Renal pelvis (tissue), 4 donors: ENCODE results near the gene GPBP1. TPM values are rescaled to one million over a fixed set of nuclear protein-coding genes. Genes with fewer than 3 reads are reported as not detected.
"Not testable (repeated sequence)": the region's sequence is repeated elsewhere in the genome, so short reads cannot be mapped to it uniquely, and the experiment has no call there.

Experiments used
- DNase-seq: peaks from one replicate; pipeline ENCODE4 v3.0.0-alpha.2; 2013
- polyA plus RNA-seq, 3 donors: library from polyadenylated mRNA; unstranded; fragments of 120-200 nt; gene quantifications; one replicate each; pipeline ENCODE4 v1.2.1, GENCODE V29; 2013; ENCODE audit not compliant: insufficient read length in 3 of 3

GPBP1 gene
- polyA plus RNA-seq, 3 donors = 128 to 170 (median 130) TPM

DNA sequence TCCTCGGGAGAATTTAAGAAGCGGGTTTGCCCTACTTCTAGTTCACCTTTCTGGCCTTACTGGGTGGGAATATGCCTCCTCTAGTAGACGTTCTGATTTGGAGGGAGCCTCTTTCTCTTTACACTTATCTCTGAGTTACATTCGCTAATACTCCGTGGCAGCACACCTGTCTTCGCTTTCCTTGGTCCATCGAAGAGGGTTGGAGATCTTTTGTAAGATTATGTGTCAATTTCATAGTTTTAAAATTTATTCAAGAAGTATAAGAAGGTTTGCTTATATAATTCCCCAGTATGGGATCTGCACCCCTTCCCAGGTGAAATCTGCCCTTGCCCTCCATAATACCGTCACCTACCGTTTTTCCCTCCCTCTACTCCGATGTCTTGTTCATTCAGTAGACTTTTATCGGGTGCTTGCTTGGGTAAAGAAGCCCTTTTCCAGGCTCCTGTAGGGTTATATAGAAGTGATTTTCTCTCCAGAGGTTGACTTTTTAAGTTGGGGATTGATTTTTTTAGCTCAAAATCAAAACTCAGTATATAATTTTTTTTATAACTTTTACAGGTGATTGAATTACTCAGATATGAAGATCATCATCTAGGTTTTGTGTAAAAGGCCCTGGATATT is 1.1 kb downstream of the GPBP1 start:
- DNase-seq = no peak

DNA sequence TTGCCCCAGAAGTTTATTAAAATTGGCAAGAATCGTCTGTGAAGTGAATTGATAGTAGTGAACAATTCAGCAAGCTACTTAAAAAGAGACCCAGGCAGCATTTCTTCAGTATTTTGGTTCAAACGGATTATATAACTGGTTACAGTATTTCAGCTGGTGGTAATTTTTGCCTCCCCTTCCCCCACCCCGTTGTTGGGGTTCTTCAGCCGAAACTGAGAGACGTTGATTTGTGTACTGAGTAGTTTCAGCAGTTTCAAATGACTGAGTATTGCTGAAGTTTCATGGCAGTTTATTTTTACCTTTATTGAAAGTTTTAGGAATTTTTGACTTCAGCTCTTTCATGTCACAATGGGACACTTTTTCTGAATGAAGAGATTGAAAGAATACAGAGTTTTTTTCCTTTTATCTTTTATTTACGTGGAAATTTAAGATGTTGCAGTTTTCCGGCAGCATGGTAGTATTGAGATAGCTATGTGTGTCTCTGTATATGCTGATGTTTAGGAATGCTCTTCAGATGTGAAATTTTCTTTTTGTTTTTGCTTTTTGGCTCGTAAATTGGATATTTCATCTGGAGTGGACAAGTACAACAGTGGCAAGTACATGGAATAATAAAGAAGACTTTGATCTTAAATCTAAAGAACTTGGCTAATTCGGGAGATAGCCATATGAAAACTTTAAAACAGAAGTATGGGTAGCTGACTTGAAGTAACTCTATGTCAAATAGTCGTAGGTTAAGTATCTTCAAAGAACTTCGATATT is 1.9 kb downstream of the GPBP1 start:
- peak; percentile 48 for DNase-seq

DNA sequence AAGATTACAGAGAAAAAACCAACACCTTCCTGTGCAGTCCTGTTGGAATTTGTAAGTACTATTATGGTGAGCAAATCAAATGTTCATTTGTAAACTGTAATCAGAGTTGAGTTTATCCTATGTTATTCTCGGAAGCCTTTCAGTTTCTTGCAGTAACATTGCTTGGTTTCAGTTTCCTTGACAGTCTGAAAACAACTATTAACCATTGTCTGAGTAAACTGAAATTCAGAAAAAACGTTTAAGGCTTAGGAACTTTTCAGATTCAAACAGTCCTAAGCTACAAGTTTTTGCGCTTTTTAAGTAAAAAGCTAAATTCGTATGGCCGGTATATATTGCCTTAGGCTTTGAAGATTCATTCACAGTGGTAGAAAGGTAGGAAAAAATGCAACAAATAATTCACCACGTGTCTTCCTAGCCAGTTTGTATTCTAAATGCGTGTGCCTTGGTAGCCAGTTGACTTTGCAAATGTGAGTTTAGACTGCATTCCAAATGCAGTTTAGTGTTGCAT is 2.5 kb downstream of the GPBP1 start:
- peak; percentile 70 for DNase-seq

DNA sequence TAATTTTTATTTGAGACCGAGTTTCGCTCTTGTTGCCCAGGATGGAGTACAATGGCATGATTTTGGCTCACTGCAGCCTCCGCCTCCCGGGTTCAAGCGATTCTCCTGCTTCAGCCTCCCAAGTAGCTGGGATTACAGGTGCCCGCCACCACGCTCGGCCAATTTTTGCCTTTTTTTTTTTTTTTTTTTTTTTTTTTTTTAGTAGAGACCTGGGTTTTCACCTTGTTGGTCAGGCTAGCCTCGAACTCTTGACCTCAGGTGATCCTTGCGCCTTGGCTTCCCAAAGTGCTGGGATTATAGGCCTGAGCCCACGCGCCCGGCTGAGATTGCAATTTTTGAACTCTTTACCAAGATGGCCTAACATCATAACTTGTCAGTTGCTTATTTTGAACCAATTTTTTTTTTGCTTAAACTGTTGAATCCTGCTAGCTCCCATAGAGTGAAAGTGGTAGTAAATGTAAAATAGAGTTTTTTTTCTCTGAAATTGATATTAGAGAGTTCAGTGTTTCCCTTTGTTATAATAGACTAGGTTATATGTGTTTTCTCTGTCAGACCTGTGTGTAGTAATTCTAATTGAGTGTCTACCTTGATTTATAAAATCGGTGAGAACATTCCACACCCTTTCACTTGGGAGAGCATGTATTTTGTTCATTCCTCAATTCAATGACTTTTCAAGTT is 3.8 kb downstream of the GPBP1 start:
- no peak for DNase-seq

DNA sequence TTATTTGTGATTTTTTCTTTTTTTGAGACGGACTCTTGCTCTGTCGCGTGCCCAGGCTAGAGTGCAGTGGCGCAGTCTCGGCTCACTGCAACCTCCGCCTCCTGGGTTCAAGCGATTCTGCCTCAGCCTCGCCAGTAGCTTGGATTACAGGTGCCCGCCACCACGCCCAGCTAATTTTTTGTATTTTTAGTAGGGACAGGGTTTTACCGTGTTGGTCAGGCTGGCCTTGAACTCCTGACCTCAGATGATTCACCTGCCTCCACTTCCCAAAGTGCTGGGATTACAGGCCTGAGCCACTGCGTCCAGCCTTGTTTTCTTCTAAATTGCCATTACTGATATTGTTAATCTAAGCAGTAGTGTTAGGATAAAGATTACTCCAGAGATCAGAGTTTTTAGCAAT is 4.4 kb downstream of the GPBP1 start:
- not testable (repeated sequence) for DNase-seq

DNA sequence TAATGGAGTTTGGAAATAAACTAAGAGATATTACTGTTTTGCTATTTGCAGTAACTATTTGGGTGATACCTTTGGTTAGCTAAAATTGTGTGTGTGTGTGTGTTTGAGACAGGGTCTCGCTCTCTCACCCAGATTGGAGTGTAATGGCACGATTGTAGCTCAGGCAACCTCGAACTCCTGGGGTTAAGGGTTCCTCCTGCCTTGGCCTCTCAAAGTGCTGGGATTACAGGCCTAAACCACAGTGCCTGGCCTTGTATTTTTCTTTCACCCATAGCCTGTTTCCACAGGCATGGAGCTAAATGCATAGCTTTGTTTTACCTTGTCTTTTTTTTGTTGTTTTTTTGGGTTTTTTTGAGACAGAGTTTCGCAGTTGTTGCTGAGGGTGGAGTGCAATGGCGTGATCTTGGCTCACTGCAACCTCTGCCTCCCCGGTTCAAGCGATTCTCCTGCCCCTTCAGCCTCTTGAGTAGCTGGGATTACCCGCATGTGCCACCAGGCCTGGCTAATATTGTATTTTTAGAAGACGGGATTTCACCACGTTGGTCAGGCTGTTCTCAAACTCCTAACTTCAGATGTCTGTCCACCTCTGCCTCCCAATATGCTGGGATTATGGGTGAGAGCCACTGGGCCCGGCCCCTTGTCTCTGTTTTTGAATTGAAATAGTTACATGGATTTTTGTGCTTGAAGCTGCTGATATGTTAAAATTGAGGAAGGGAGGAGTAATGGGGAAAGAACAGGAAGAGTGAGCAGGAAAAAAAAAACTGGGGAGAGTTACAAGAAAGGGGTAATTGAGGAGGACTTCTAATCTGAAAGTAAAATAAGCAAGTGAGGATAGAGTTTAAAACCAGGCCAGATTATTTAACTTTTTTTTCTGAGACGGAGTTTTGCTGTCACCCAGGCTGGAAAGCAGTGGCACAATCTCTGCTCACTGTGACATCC is 5.7 kb downstream of the GPBP1 start:
- DNase-seq = no peak

DNA sequence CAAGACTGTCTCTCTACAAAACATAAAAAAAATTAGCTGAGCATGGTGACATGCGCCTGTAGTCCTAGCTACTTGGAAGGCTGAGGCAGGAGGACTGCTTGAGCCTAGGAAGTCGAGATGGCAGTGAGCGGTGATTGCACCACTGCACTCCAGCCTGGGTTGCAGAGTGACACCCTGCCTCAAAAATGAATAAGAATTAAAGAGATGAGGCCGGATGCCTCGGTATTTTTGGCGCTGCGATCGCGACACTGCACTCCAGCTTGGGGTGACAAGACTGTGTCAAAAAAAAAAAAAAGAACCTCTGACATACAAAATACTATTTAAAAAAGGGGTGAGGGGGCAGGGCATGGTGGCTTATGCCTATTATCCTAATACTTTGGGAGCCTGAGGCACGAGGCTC is 7.3 kb downstream of the GPBP1 start:
- no peak for DNase-seq

DNA sequence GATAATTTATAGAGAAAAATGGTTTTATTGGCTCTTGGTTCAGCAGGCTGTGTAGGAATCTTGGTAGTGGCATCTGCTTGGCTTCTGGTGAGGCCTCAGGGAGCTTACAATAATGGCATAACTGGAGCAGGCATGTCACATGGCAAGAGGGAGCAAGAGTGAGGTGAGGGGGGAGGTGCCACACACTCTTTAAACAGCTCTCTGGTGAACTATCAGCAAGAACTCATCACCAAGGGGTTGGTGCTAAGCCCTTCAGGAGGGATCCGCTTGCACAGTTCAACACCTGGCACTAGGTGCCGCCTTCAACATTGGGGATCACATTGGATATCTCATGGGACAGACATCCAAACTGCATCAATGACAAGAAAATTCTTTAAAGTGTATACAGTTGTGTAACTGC is 10.5 kb downstream of the GPBP1 start:
- DNase-seq = no peak

DNA sequence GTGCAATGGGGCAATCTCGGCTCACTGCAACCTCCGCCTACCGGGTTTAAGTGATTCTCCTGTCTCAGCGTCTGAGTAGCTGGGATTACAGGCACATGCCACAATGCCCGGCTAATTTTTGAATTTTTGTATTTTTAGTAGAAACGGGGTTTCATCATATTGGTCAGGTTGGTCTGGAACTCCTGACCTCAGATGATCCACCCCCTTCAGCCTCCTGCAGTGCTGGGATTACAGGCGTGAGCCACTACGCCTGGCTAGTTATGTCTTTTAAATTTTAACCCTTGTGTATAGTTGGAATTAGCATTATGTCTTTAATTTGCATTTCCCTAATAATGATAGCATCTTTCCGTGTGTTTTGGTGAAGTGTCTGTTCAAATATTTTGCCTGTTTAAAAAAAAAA is 11.5 kb downstream of the GPBP1 start:
- no peak for DNase-seq

DNA sequence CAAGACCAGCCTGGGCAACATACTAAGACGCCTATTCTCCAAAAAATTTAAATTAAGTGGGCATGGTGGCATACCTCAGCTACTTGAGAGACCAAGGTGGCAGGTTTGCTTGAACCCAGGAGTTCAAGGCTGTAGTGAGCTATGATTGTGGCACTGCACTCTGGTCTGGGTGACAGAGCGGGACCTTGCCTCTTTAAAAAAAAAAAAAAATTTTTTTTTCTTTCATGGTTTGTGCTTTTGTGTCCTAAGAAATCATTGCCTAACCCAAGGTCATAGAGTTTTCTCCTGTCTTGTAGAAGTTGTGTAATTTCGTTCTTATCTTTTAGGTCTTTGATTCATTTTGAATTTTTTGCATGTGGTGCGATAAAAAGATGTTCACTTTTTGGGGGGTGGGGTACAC is 12.3 kb downstream of the GPBP1 start:
- DNase-seq = no peak

DNA sequence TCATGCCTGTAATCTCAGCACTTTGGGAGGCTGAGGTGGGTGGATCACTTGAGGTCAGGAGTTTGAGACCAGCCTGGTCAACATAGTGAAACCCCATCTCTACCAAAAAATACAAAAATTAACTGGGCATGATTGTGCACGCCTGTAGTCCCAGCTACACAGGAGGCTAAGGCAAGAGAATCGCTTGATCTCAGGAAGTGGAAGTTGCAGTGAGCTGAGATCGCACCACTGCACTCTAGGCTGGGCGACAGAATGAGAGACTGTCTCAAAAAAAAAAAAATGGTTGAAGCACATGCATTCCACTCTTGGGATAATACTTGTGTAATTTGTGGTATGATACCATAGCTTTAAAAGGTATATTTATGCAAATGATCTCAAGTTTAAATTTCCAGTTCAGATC is 14.1 kb downstream of the GPBP1 start:
- not testable (repeated sequence) for DNase-seq

DNA sequence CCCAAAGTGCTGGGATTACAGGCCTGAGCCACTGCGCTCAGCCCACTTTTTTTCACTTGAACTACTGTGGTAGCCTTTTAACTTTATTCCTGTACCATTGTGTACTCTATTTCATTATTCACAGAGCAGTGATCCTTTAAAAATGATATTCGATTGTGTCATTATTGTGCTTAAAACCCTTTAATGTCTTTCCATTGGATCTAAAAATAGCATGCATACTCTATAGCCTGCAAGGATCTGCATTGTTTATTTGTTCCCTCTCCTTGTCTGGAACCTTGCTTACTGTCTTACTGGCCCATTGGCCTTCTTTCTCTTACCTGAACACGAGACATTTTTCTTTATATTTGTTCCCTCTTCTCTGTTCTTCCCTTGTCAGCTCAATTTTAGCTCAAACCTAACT is 15.7 kb downstream of the GPBP1 start:
- DNase-seq = no peak

DNA sequence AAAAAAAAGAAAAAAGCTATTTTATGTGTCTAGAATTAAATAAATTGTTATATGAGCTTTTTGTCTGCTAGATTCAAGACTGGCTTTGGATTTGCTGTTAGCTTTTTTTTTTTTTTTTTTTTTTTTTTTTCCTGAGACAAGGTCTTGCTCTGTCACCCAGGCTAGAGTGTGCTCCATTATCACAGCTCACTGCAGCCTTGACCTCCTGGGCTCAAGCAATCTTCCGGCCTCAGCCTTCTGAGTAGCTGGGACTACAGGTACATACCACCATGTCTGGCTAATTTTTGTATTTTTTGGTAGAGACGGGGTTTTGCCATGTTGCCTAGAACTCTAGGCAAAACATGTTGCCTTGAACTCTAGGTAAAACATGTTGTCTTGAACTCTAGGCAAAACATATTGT is 16.7 kb downstream of the GPBP1 start:
- DNase-seq = no peak

DNA sequence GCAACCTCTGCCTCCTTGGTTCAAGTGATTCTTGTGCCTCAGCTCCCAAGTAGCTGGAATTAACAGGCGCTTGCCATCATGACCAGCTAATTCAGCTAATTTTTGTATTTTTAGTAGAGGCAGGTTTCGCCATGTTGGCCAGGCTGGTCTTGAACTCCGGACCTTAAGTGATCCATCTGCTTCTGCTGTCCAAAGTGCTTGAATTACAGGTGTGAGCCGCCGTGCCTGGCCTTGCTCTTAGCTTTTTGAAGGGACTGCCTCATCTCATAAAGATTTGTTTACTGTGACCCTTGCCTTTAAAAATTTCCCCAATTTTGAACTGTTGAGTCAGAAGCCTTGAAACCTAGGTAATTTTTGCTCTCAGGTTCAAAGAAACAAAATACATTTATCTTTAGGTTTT is 17.3 kb downstream of the GPBP1 start:
- DNase-seq = no peak

DNA sequence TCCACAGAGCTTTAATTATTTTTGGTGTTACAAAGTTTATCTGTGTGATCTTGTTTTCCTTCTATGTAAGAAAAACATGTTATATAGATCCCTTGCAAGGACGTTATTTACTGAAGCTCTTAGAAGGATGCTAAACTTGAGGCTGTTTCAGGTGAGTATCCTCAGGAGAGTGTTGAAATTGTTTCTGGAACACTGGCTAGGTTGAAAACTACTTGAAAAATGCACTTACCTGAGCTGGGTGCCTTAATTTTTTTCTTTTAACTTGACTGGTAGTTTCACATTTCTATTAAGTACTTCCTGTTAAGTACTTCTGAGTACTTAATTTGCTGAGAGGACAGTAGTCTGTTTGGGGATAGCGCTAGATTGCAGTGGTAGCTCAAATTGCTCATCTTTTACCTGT is 18.1 kb downstream of the GPBP1 start:
- no peak for DNase-seq

DNA sequence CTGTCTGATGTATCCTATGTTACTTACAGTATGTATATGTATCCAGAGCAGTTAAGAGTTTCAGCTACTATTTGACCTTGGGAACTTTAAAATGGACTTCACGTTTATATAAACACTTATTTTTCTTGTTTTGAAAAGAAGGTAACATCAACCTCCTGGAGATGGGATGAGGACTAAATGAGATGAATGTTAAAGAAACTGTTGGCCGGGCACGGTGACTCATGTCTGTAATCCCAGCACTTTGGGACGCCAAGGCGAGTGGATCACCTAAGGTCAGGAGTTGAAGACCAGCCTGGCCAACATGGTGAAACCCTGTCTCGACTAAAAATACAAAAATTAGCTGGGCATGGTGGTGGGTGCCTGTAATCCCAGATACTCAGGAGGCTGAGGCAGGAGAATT is 19.0 kb downstream of the GPBP1 start:
- DNase-seq = not testable (repeated sequence)

DNA sequence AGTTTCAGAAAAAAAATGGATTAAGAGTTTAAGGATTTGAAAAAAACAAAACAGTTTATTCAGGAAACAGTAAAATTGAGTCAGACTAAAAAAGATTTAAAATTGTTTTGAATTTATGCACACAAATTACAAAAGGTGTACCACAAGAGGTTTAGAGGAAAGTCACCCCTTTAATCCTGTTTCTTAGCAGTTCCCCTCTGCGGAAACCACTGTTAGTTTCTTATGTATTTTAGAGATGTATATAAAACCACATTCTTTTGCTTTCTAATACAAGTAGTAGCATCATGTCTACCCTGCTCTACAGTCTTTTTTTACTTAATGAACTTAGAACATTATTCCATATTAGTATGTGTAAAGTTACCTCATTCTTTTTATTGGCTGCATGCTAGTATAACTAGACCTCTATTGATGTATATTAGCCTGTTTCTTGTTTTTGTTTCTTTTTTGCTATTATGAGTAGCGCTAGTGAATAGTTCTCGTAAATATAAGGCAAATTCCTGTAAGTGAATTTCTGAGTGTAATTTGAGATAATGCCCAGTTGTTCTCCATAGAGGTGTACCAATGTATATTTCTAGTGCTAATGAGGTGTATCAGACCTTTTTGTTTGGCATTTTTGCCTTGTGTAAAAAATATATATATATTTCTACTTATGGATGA is 20.0 kb downstream of the GPBP1 start:
- DNase-seq = no peak

DNA sequence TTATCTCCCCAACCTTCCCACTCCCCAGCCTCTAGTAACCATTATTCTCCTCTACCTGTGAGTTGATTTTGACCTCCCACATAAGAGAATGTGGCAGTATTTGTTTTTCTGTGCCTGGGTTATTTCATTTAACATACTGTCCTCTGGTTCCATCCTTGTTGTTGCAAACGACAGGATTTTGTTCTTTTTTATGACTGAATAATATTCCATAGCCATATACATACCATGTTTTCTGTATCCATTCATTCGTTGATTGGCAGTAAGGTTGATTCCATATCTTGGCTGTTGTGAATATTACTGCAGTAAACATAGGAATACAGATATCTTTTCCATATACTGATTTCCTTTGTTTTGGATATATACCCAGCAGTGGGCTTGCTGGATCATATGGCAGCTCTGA is 20.8 kb downstream of the GPBP1 start:
- no peak for DNase-seq

DNA sequence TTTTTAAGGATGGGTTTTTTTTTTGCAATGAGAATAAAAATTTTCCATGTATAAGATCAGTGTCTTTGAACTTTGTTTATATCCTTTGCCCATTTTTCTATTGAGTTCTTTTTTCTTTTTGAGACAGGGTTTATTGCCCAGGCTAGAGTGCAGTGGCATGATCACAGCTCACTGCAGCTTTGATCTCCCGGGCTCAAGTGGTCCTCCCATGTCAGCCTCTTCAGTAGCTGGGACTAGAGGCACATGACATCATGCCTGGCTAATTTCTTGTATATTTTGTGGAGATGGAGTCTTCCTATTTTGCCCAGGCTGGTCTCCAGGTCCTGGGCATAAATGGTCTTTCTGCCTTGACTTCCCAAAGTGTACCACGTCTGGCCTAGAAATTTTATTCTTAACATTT is 21.2 kb downstream of the GPBP1 start:
- no peak for DNase-seq

DNA sequence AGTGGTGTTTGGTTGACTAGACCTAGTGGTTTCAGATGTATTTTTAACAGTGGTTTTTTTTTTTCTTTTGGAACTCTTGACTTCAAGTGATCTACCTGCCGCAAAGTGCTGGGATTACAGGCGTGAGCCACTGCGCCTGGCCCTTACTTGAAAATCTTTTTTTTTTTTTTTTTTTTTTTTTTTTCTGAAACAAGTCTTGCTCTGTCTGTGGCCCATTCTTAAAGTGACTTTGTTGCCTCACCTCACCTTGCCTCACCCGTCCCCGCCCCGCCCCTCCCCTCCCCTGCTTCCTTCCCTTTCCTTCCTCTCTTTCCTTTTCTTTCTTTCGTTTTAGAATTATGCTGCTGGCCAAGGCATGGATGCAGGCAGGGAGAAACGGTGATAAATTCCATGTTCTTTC is 26.0 kb downstream of the GPBP1 start:
- no peak for DNase-seq

DNA sequence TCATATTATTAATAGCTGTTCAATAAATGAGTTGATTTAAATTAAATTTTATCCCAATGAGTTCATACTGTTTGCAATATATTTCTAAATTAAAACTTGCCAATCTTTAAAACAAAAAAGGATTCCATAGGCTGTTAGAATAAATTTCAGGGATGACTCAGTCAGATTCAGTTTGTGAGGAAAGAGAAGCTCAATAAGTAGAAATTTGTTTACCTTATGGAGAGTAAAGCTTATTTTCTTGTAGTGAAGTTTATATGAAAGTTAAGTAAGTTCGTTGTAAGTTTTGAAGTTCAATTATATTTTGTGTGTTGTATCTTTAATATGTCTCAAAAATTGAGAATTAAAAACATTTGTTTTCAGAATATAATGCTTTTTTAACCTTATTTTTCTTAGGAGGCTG is 29.0 kb downstream of the GPBP1 start:
- no peak for DNase-seq
